NCI-H345 treated with DMSO at 0.1 percent for 48 hours (cell line): ENCODE measurements around the gene RBM22.
A peak's percentile ranks its signal among the peaks of the same experiment; 100 is the strongest.

Experiments
- DNase-seq: peaks from one replicate; lab custom pipeline; 2025; ENCODE audit not compliant: unreplicated experiment; lab: John Stamatoyannopoulos, UW

RBM22 gene

GRCh38 chr5:150672884-150673275, 28.0 kb downstream of the RBM22 start:
- no peak for DNase-seq

- no peak for DNase-seq
These were observed 28.5 kb downstream of the RBM22 start for GRCh38 chr5:150672237-150672883.

- no peak for DNase-seq
These were observed 29.2 kb downstream of the RBM22 start for GRCh38 chr5:150671509-150672236.

- no peak for DNase-seq
These were observed 29.9 kb downstream of the RBM22 start for GRCh38 chr5:150670948-150671310.

- no peak for DNase-seq
These were observed 30.5 kb downstream of the RBM22 start for GRCh38 chr5:150670275-150670947.

GRCh38 chr5:150665044-150665443, 35.8 kb downstream of the RBM22 start:
- DNase-seq, result no peak

- DNase-seq, result no peak
These were observed 36.9 kb downstream of the RBM22 start for GRCh38 chr5:150663936-150664335.

- DNase-seq, result no peak
These were observed 37.9 kb downstream of the RBM22 start for GRCh38 chr5:150662731-150663516.

- DNase-seq, result no peak
These were observed 38.9 kb downstream of the RBM22 start for GRCh38 chr5:150661821-150662596.

- no peak for DNase-seq
These were observed 39.8 kb downstream of the RBM22 start, which contains the start of gene MYOZ3 for GRCh38 chr5:150661086-150661485. Gene MYOZ3, plus strand, starts transcription at chr5:150661251. Its CDS starts 1,691 bp downstream, at chr5:150662942.

- DNase-seq, result no peak
These were observed 40.6 kb downstream of the RBM22 start for GRCh38 chr5:150660108-150660831.

- no peak for DNase-seq
These were observed 41.3 kb downstream of the RBM22 start for GRCh38 chr5:150659360-150660107.

GRCh38 chr5:150658699-150659265, 42.1 kb downstream of the RBM22 start:
- DNase-seq, result no peak

- DNase-seq, result no peak
These were observed 42.7 kb downstream of the RBM22 start for GRCh38 chr5:150658121-150658520.

- peak; percentile 69 for DNase-seq
These were observed 44.4 kb downstream of the RBM22 start for GRCh38 chr5:150656191-150657132.

- DNase-seq, result no peak
These were observed 45.6 kb downstream of the RBM22 start for GRCh38 chr5:150655221-150655620.

GRCh38 chr5:150653762-150654556, 46.9 kb downstream of the RBM22 start:
- no peak for DNase-seq
